Testis (tissue), 3 donors: ENCODE data around the gene TMUB1. TPM values are rescaled to one million over a fixed set of nuclear protein-coding genes. Genes with fewer than 3 reads are reported as not detected.

Experiments
- DNase-seq: peaks from one replicate; pipeline ENCODE4 v3.0.0-alpha.2; 2019
- H3K27ac ChIP-seq, 2 donors: fragments of 200-600 bp; sonication (generic); one replicate each; pipeline ENCODE4 v1.5.1; 2019
- H3K27me3 ChIP-seq: fragments of 200-600 bp; sonication (generic); one replicate; pipeline ENCODE4 v1.5.1; 2019
- H3K36me3 ChIP-seq: fragments of 200-600 bp; sonication (generic); one replicate; pipeline ENCODE4 v1.5.1; 2017; ENCODE audit warnings: low read depth; ENCODE audit errors: missing control alignments
- H3K4me1 ChIP-seq: fragments of 200-600 bp; sonication (generic); one replicate; pipeline ENCODE4 v1.5.1; 2019
- H3K4me3 ChIP-seq, 2 donors: fragments of 200-600 bp; sonication (generic); one replicate each; pipeline ENCODE4 v1.5.1; 2017 to 2019
- H3K9me3 ChIP-seq: fragments of 200-600 bp; sonication (generic); one replicate; pipeline ENCODE4 v1.5.1; 2017
- CTCF ChIP-seq, 3 experiments: fragments of 450-650 bp in 2 of 3; fragments of 200-600 bp in 1 of 3; sonication (generic) in 1 of 3; IDR thresholded peaks; one replicate each; pipeline ENCODE4 v1.5.1; 2016 to 2019; ENCODE audit warnings: antibody characterized with exemption in 3 of 3, mild to moderate bottlenecking in 2 of 3, moderate library complexity in 1 of 3
- POLR2A ChIP-seq: fragments of 450-650 bp; IDR thresholded peaks from one replicate; pipeline ENCODE4 v1.6.1; 2017; ENCODE audit warnings: antibody characterized with exemption, mild to moderate bottlenecking, moderate library complexity
- WGBS, 2 donors: methylation state at CpG; one replicate each; pipeline ENCODE4 v1.1.5; 2018; 5-methylcytosine and 5-hydroxymethylcytosine counted together
- intact Hi-C: fragments of 100-400 bp; cut with DNase I; formaldehyde crosslinking; loops from one replicate; pipeline ENCODE4 v1.15.1; 2023; ENCODE audit warnings: low total_unique reads
- polyA plus RNA-seq: library from polyadenylated mRNA; stranded (reverse); fragments of 350-450 nt; fragmentation: Illumina TruSeq; extraction: RNeasy Lipid Tissue Mini Kit (QIAGEN cat#74804); gene quantifications from one replicate; pipeline ENCODE4 v1.2.3, GENCODE V29; 2014; ENCODE audit warnings: low read depth, low replicate concordance; ENCODE audit not compliant: insufficient read depth
- total RNA-seq, 2 donors: library from RNA; depleted of rRNA; stranded (reverse); fragments of >200 nt; gene quantifications; one replicate each; pipeline ENCODE4 v1.2.3, GENCODE V29; 2016

TMUB1 gene
- total and polyA plus RNA-seq, 3 donors from 2014 or later = 30.8 to 68.7 (median 63.2) TPM

- no peak for DNase-seq
- peaks cover 34% of the 10 kb centered on the region for H3K4me1 ChIP-seq
- peak within 1 kb of the TSS; percentile 86 to 93 for H3K4me3 ChIP-seq
- H3K9me3 ChIP-seq = no peaks in the 10 kb centered on the region
- H3K27me3 ChIP-seq = no peaks in the 10 kb centered on the region
- intact Hi-C loops = no loop called here
- H3K27ac ChIP-seq = peak within 1 kb of the TSS; percentile 84 to 98
- no peaks in the 10 kb centered on the region for H3K36me3 ChIP-seq
- WGBS, 2 donors = 0% methylated on average over 29 to 30 of the region's 30 CpGs
- TF ChIP-seq POLR2A = no peak
- no peak for TF ChIP-seq CTCF (IDR thresholded peaks at IDR 0.05)
These were observed 25.7 kb downstream of the TMUB1 start, which contains the start of gene CDK5 for GRCh38 chr7:151057506-151057988. Gene CDK5, minus strand, starts transcription at chr7:151057897. Its CDS starts 49 bp downstream, at chr7:151057848.

DNA sequence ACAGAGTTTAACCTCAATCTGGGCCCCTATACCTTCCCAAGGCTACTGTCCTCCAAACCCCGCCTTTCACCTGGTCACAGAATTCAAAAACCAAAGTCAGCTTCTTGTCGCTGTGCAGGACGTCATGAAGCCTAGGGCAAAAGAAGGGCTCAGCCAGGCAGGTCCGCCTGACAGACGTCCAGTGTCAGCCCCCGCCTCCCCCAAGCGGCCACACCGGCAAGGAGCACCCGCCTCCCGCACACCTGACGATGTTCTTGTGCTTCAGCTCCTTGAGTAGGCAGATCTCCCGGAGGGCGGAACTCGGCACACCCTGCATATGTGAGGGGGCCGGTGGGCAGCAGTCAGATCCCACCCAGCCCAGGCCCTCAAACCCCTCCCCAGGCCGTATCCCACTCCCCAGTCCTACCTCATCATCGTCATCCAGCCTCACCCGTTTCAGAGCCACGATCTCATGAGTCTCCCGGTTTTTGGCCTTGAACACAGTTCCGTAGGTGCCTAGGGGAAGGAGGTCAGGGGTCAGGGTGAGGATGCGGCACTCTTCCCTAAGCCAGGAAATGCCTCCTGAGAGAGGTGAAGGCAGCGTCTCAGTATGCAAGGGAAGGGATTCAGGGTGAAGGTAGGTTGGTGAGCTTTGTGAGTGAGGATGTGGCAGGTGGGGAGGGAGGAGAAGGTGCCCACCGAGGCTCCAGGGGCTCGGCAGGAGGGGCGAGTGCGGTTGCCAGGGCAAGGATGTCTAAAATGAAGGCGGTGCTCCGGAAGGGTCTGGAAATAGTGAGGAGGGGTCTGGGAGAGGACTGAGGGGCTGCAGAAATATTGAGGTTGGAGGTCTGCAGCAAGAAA lies 26.4 kb downstream of the TMUB1 start:
- DNase-seq = no peak
- TF ChIP-seq POLR2A = no peak
- TF ChIP-seq CTCF (IDR thresholded peaks at IDR 0.05) = no peak
- intact Hi-C loops = no loop called here
- Histone ChIP-seq H3K36me3 (no peaks in the 10 kb centered on the region), H3K9me3 (no peaks in the 10 kb centered on the region), H3K27ac (no peak overlapping the region), H3K4me3 (peak overlapping the region; percentile 86 to 93), H3K27me3 (no peaks in the 10 kb centered on the region), H3K4me1 (peaks cover 28% of the 10 kb centered on the region)
- 22 to 35% methylated on average over 22 to 29 of the region's 29 CpGs for WGBS, 2 donors

DNA sequence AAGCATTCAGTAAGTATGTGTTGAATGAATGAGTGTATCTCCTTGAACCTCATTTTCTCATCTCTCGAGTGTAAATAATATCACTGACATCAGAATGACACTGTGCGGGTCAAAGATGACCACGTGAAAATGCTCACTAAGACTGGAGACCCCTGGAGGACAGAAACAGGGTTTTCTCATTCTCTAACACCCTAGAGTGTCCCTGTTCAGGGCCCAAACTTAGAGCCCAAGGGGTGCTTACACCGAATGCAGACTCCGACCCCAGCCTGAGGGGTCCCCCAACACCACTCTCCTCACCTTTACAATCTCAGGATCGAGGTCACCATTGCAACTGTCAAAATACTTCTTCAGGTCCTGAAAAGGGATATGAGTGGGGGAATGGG lies 27.0 kb downstream of the TMUB1 start:
- no peaks in the 10 kb centered on the region for H3K27me3 ChIP-seq
- no peaks in the 10 kb centered on the region for H3K36me3 ChIP-seq
- peaks cover 22% of the 10 kb centered on the region for H3K4me1 ChIP-seq
- no peak for DNase-seq
- WGBS, 2 donors = 76 to 85% methylated on average over 6 of the region's 6 CpGs
- intact Hi-C loops = no loop called here
- H3K9me3 ChIP-seq = no peaks in the 10 kb centered on the region
- no peak overlapping the region for H3K27ac ChIP-seq
- TF ChIP-seq CTCF (IDR thresholded peaks at IDR 0.05) (no peak), POLR2A (no peak)
- no peak overlapping the region for H3K4me3 ChIP-seq

DNA sequence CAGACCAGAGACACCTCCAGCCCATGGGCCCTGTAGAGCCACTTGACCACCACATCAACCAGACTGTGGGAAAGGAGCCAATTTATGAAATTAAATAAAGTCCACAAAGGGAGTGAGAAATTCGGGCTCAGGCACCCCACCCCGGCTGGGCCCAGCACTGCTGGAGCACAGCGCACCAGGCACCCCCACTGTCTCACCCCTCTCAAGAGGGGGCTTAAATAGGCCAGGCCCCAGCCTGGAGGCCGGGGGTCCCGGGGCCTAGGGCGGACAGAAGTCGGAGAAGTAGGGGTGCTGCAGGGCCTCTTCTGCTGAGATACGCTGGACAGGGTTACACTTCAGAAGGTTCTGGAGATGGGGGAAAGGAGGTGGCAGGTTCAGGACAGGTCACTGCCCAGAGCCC lies 29.5 kb downstream of the TMUB1 start:
- WGBS, 2 donors = 90 to 100% methylated on average over 1 to 8 of the region's 8 CpGs
- intact Hi-C loops = no loop called here

More for the DNA sequence above, 29.5 kb downstream of the TMUB1 start:
- DNase-seq = no peak
- no peaks in the 10 kb centered on the region for H3K9me3 ChIP-seq
- no peaks in the 10 kb centered on the region for H3K27me3 ChIP-seq
- no peak overlapping the region for H3K4me3 ChIP-seq
- H3K27ac ChIP-seq = no peak overlapping the region
- H3K36me3 ChIP-seq = no peaks in the 10 kb centered on the region
- TF ChIP-seq POLR2A (no peak), CTCF (IDR thresholded peaks at IDR 0.05) (no peak)
- peaks cover 10% of the 10 kb centered on the region for H3K4me1 ChIP-seq
